Activated T-cell treated with anti-CD3 and anti-CD28 coated beads for 24 hours (primary cell): ENCODE measurements around the gene MAPK7.

ENCODE experiments used
- DNase-seq: peaks from one replicate; pipeline ENCODE4 v3.0.0-alpha.2; 2020; ENCODE audit warnings: low read depth

MAPK7 gene

DNA sequence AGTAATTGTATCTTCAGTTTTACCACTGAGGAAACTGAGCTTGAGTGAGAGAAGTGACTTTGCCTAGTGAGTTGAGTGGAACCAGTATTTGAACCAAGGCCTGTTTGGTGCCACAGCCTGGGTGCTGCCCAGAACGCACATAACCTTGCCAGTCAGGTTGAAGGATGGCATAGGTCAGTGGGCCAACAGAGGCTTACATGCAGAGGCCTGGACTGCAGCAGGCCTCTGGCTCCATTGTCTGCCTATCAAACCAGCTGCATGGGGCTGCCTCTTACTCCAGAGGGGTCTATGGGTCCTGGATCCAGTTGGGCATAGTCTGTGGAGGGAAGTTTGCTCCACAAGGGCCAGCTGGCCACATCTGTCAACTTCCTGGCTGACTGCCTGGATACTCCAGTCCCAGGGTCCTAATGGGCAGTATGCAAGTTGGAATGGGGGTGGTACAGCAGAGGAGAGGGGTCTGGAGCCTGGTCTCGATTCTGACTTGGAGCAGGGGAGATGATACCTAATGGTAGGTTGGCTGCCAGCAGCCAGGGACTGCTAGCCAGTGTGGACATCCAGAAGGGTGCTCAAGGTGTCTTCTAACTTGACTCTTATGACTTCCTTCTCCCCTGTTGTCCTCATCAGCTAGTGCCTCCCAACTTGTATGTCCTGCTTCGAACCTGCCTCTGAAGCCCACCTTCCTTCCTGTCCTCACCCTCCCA, 21.6 kb downstream of the MAPK7 start:
- DNase-seq: no peak

DNA sequence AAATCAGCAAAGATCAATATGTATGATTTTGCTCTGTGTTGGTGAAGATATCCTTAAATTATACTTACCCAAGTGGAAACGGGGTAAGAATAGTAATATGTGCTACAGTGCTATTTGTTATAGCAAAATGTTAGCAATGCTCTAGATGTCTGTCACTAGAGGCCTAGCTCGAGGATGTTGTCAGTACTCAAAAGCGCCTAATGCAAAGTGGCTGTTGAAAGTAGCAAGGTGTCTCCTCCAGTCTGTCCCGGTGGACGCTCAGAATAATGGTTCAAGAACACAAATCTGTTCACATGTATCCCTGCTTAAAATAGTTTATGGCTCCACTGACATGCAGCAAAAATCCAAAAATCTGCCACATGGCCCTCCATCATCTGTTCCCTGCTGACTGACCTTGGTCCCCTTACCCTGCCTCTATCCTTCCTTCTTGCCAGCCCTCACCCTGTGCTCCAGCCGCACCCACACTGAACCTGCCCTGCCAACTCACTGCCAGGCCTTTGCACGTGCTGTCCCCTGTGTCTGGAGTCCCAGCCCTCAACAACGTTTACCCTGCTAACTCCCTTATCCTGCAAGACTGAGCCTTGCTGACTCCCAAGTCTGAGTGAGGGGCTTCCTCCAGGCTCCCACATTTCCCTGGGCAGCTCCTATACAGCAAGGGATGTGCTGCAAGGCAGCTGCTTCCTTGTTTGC, 23.2 kb downstream of the MAPK7 start:
- no peak for DNase-seq

DNA sequence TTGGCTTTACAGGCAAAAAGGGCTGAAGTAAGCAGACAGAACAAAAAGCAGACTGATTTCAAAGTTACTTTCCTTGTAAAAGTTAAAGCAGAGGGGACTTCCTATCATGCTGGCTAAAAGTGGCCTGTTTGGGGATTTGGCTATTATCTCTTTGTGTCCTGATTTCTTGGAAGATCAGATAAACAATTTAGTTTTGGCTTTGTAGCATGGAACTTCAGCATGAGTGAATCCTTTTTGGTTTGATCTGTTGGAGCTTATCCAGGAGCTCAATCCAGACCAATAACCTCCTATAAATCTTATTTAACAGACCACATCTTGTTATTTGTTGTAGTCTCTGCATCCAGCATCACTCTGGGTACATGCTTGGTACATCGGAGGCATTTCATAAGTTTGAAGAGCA, 23.9 kb downstream of the MAPK7 start:
- DNase-seq: no peak

DNA sequence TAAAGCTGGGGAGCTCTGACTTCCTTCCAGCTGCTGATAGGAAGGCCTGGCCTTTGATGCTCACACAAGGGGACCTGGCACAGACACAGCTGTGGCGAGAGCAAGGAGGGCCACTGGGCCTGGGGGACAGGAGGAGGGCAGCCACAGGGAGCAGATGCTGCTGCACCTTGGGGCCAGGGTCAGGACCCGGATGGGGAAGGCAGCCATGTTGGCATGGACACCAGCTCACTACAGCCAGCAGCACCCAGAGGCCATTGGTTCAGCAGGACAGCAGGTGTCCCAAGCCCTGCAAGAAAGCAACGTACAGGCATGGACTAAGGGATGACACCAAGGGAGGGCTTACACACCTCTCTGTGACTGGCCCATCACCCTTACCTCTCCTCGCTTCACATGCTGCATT, 24.7 kb downstream of the MAPK7 start:
- no peak for DNase-seq

DNA sequence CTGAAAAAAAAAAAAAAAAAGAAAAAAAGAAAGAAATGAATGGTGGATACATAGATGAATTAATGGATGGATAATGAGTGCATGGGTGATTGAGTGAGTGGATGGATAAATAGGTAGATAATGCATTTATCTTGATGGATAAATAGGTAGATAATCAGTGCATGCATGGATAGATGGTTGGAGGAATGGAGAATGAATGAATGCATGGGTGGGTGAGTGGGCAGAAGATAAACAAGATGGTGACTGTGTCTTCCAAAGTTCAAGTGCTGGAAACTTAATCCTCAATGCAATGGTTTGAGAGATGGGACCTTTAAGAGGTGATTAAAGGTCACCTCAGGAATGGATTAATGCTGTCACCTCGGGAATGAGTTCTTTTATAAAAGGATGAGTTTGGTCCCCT, 26.0 kb downstream of the MAPK7 start:
- no peak for DNase-seq

DNA sequence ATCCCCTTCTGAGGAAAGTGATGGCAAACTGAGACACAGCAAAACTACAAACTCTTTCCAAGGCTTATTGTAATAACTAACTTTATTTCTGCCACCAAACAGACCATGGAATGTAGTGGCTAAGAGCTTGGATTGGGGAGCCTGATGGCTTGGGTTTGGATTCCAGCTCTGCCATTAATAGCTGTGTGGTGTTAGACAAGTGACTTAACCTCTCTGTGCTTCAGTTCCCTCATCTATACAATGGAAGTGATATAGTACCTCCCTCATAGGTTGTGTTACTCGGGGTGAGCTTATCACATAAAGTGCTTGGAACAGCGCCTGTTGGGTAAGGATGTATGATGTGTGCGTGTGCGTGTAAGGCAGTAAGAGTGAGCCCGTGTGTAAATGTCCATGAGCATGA, 26.8 kb downstream of the MAPK7 start:
- no peak for DNase-seq

DNA sequence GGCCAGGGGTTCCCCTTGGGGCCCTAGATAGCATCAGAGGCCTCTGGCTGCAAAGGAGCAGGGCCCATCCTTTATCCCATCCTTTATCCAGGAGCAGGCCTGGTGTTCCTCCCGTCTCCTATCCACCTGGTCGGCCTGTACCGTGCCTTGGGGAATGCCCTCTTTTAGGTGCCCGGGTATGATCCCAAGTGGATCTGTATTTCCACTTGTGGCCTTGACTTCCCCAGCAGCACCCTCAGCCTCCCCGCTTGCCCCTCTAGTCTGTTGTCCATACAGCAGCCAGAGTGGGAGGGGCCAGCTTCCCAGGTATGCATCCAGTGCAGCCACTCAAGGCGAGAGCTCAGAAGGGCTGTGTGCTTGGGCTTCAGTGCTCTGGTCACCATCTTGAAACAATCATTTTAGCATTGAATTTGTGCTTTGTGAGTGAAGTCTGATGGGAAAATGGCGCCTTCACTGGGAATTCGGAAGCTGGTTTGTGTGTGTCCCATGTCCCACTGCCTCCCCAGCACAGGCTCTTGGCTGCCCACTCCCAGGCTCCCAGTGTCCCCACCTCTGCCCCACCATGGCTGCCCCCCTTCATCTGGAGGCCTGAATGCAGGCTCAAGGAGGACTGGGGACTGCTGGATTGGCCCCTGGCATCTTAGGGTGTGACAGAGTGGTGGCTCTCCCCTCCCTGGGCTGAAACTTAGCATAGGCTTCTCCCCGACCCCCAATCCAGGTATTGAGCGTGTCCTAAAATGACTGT, 29.5 kb downstream of the MAPK7 start:
- no peak for DNase-seq

DNA sequence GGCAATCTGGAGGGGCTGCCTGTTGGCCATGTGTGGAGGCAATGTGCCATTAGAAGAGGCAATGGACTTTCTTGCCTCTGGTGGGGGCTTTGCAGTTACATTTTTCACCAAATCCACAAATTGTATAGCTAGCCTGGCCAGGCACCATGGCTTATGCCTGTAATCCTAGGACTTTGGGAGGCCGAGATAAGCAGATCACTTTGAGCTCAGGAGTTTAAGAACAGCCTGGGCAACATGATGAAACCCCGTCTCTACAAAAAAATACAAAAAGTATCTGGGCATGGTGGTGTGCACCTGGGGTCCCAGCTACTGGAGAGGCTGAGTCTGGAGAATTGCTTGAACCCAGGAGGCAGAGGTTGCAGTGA, 30.0 kb downstream of the MAPK7 start:
- no peak for DNase-seq

DNA sequence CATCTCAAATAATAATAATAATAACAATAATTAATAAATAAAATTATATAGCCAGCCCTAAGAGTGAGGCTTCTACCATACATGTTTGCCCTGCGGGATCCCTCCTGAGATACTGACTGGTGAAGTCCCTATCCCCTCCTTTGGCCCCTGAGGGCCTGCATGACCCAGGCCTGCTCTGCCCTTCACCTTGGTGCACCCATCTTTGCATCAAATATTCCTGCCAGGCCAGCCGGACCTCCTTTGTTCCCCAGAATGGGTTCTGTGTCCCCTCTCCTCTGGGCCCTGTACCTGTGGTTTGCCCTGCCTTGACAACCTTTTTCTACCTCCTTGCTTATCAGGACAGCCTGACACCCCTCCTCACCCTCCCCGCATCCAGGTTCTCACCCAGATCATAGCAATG, 30.8 kb downstream of the MAPK7 start:
- DNase-seq: no peak

DNA sequence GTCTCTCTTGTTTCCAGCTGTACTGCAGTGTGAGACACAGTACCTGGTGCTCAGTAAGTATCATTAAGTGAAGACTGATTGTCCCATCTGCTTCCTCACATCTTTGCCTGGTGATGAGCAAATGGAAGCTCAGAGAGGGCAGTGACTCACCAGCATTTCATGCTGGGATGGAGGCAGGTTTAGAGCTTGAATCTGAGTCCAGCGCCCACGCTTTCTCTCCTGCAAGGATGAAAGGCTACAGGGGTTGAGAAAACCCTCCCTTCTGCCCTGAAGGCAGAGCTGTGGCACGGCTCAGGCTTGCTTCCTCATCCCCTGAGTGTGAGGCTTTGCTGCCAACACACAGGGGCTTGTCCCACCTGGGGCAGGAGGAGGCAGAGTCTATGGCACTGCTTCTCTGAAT, 31.2 kb downstream of the MAPK7 start:
- DNase-seq: no peak

DNA sequence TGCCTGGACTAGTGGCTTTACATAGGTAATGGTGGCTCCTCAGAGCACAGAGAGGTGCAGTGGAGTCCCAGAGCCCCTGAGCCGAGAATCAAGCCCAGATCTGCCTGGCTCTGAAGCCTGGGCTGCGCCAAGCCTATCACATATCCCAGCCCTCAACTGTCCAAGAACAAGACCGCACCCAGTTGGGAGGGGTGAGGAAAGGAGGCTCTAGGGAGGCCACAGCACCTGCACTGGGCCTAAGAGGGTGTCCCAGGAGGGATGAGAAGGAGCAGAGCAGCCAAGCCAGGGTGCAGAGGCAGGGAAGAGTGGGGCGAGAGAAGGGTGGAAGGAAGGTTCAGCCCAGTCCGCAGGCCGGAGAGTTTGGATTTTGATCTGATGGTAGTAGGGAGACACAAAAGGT, 31.8 kb downstream of the MAPK7 start:
- DNase-seq: no peak

DNA sequence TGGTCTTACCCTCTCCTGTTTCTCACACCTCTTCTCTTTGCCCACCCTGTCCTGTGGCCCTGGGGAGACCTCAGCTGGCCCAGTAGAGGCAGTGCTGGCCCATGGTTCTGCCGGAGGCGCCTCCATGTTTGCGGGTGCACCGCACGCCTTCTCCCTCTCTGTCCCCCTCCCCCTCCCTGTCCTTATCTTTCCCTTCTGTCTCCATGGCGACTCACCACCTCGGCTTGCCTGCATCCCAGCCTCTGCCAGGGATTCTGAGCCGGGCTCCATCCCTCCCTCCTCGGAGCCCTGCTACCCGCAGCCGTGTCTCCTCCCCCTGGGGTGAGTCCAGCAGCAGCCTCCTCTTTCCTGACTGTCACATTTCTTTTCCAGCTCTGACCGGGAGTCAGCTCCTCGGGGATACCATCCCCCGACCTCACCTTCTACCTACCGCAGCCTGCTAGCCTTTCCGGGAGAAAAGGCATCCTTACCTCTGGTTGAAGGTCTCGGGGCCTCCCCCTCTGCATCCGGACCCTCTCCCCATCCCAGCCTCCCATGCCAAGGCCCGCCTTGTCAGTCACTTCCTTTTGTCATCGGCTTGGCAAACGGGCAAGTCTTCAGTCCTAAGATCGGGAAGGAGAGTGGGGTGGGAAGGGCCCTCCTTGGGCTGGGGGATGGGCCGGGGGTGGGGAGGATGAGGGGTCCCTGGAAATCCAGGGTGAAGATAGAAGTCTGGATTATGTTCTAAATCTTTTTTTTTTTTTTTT, 32.8 kb downstream of the MAPK7 start, which contains the start of gene RNF112:
Gene RNF112, plus strand, starts transcription at position 358 of the 746 bp plus-strand sequence. Its CDS starts 177 bp downstream, at position 535.
- no peak for DNase-seq

DNA sequence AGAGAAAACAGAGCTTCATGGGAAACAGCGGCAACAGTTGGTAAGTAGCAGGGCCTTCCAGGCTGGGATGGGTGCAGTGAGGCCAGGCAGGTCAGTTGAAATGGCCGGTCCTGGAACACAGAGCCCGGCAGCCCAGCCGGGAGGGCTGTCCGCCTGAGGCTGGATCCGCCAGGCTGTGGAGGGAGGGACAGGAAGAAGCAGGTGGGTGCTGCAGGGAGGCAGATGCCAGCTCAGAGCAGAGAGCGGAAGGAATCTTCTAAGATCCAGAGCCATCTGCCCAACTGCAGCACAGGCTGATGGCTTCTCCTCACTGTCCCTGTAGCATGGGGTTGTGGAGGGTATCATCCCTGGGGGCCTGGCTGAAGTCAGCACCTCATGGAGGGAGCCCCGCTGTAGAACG, 33.3 kb downstream of the MAPK7 start:
- no peak for DNase-seq

DNA sequence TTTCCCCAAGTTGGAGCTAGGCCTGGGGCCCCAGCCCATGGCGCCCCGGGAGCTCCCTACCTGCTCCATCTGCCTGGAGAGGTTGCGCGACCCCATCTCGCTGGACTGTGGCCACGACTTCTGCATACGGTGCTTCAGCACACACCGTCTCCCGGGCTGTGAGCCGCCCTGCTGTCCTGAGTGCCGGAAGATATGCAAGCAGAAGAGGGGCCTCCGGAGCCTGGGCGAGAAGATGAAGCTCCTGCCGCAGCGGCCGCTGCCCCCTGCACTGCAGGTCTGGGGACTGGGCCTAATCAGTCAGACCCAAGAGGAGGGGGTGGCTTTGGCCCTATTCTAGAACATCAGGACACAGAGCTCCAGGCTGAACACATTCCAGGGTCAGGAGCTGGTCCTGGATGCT, 34.2 kb downstream of the MAPK7 start:
- no peak for DNase-seq

DNA sequence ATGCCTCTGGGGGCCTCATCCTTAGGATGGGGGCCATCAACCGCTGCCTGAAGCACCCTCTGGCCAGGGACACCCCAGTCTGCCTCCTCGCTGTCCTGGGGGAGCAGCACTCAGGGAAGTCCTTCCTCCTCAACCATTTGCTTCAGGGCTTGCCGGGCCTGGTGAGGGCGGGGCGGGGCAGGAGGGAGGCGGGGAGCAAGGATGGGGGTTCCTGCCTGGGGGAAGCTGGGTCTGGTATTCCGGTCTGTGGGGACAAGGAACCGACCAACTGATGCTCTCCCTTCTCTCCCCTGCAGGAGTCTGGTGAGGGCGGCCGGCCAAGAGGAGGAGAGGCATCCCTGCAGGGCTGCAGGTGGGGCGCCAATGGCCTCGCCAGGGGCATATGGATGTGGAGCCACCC, 34.7 kb downstream of the MAPK7 start:
- no peak for DNase-seq

DNA sequence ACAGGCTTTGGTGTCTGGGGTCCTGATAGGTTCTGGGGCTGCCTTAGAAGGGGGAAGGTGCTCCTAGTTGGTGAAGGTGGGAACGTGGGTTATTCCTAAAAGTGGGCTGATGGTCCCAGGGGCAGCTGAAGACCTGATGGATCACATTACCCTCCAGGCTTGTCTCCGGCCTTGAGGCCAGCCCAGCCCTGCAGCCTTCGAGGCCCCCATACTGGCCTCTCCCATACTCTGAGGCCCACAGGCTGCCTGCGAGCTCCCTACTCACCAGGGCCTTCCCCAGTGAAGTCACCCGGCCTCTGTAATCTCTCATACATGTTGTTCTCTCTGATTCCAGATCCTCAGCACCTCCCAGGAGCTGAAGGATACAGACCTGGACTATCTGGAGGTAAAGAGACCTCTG, 35.5 kb downstream of the MAPK7 start:
- no peak for DNase-seq

DNA sequence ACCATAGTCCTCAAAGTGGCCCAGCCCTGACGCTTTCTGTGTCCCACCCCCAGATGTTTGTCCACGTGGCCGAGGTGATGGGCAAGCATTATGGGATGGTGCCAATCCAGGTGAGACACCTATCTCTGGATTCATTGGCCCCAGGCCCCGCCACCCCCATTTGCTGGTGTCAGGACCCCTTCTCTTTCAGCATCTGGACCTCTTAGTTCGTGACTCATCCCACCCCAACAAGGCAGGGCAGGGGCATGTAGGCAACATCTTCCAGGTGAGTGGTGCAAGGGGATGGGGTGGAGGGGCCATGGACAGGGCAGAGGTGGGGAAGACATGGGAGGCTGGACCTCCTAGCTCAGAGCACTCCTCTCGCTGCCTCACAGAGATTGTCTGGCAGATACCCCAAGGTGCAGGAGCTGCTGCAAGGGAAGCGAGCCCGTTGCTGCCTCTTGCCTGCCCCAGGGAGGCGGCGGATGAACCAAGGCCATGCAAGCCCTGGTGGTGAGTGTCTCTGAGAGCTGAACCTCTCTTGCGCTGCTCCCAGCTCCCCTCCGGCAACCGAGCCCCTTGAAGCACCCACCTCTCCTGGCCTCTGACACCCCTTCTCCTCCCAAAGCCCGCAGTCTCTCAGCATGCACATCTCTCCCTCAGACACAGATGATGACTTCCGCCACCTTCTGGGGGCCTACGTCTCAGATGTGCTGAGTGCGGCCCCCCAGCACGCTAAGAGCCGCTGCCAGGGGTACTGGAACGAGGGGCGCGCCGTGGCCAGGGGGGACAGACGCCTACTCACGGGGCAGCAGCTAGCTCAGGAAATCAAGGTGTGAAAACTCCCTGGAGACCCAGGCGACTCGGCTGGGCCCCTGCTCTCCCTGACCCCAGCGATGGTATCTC, 36.3 kb downstream of the MAPK7 start:
- DNase-seq: no peak

DNA sequence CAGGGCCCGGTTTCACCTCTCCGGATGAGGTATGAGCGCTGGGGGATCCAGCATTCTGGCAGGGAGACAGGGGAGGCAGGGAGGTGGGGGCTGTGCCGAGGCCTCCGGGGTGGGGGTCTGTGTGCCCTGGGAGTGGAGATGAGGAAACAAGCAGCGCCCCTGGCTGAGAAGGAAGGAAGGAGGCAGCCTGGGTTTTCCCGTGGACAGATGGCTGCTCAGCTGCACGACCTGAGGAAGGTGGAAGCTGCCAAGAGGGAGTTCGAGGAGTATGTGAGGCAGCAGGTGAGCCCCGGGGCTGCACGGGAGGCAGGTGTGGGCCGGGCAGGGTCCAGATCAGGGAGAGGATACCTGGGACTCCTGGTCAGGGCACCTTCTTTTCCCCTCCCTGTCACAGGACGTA, 37.0 kb downstream of the MAPK7 start:
- no peak for DNase-seq

DNA sequence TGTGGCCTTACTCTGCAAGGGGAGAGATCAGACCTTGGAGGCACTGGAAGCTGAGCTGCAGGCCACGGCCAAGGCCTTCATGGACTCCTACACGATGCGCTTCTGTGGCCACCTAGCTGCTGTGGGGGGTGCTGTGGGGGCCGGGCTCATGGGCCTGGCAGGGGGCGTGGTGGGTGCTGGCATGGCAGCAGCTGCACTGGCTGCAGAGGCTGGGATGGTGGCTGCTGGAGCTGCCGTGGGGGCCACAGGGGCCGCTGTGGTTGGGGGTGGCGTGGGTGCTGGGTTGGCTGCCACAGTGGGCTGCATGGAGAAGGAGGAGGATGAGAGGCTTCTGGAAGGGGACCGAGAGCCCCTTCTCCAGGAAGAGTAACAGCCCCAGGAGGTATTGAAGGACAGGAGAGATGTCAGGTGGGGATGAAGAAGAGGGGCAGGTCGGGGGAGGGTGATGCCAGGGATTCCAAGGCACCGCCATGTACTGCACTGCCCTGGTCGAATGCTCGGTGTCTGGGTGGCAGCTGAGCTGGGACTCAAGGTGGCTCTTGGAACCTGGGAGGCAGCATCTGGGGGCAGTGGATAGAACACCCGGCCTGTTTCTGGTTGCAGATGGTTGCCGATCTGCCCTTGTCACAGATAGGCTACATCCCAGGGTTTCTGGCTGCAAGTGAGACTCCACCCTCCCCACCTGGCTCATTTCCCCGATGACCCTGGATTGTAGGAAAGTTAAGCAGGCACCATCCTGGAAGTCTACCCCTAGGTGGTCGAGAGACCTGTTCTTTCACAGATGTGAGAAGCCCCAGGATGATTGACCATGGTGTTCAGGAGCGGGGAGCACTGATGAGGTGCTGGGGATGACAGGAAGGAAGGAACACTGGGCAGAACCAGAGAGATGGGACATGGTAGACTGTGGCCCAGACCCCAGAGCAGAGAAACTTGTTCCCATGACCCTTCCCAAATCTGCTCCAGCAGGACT, 37.8 kb downstream of the MAPK7 start:
- no peak for DNase-seq

DNA sequence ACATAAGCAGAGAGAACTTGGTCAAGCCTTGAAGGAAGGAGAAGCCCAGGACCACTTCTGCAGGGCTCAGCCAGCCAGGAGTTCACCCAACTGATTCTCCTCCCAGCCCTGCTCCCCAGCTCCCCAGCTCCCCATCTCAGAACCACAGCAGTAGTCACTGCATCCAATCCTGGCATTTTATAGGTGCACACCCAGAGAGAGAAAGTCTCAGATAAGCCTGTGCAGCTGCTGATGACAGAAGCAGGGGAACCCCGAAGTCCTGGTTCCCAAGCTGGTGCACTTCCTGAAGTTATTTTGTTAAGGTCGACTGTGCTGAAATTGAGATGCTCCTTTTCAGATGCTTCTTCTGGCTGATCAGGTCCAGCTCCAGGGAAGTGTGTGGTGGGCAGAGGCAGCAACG, 39.3 kb downstream of the MAPK7 start:
- DNase-seq: no peak
